ENCODE measurements around the gene XPR1. TPM values are rescaled to one million over a fixed set of nuclear protein-coding genes. Genes with fewer than 3 reads are reported as not detected.

XPR1 gene
- total and polyA plus RNA-seq, 2 donors (not counting 1 experiment from before 2014, with no cell fraction given) = 2.8 to 22.3 TPM

- H2AFZ ChIP-seq (ENCODE audit: insufficient read depth, low read depth, low read length, poor library complexity, severe bottlenecking) = no peak overlapping the region
- no peak for TF ChIP-seq EZH2 (IDR thresholded peaks at IDR 0.05; ENCODE audit: borderline replicate concordance, insufficient read depth, low read depth, low read length, poor library complexity, severe bottlenecking)
- no peak for TF ChIP-seq CTCF (IDR thresholded peaks at IDR 0.05)
- peaks cover 8% of the 10 kb centered on the region for H3K9me3 Mint-ChIP-seq (ENCODE audit: insufficient read depth)
- no peak overlapping the region for H3K27ac Mint-ChIP-seq
- no peak overlapping the region for H3K9ac ChIP-seq (ENCODE audit: low read length)
- H3K4me1 Mint-ChIP-seq = no peaks in the 10 kb centered on the region
- no peak for DNase-seq
- H3K4me3 ChIP-seq (ENCODE audit: control extremely low read depth in 1 of 5, extremely low read depth in 1 of 5, insufficient read depth in 1 of 5, low read depth in 2 of 5, low read length in 4 of 5) = no peak overlapping the region
- H4K20me1 ChIP-seq (ENCODE audit: control insufficient read depth, insufficient read depth, low read length, poor library complexity, severe bottlenecking) = no peaks in the 10 kb centered on the region
- intact Hi-C loops (cut with micrococcal nuclease) = no loop called here
- WGBS (ENCODE audit: insufficient coverage) = 100% methylated on average over 6 of the region's 6 CpGs
- H3K27me3 ChIP-seq (replicated peaks in 1 of 4; ENCODE audit: control extremely low read depth in 1 of 4, control insufficient read depth in 3 of 4, insufficient read depth in 4 of 4, low read length in 3 of 4) = no peaks in the 10 kb centered on the region
- no peak for ATAC-seq (ENCODE audit: low read depth)
- H3K4me2 ChIP-seq (replicated peaks; ENCODE audit: low read depth, low read length, poor library complexity, severe bottlenecking) = no peak overlapping the region
- H3K4me3 Mint-ChIP-seq = no peak overlapping the region
- ChIA-PET POLR2A (no interaction called here), CTCF (no interaction called here)
- H3K4me1 ChIP-seq (ENCODE audit: control insufficient read depth in 2 of 2, insufficient read depth in 2 of 2, low read length in 2 of 2) = no peaks in the 10 kb centered on the region
- H3K9me3 ChIP-seq (ENCODE audit: control extremely low read depth in 1 of 3, control insufficient read depth in 2 of 3, insufficient read depth in 1 of 3, low read length in 2 of 3) = peaks cover 0 to 4% (median 2%) of the 10 kb centered on the region in 3 donors
- H3K27me3 Mint-ChIP-seq = no peaks in the 10 kb centered on the region
- H3K79me2 ChIP-seq (ENCODE audit: control insufficient read depth, insufficient read depth, low read length) = no peaks in the 10 kb centered on the region
- H3K36me3 ChIP-seq (replicated peaks in 1 of 2; ENCODE audit: control extremely low read depth in 1 of 2, control insufficient read depth in 1 of 2, extremely low read depth in 1 of 2, insufficient read depth in 2 of 2, low read length in 1 of 2) = peaks cover 8% of the 10 kb centered on the region in 2 experiments
- H3K27ac ChIP-seq (ENCODE audit: low read length in 2 of 2) = no peak overlapping the region
Measured at GRCh38 chr1:180836449-180836848, 204.6 kb downstream of the XPR1 start.

GRCh38 chr1:180837020-180837419, 205.2 kb downstream of the XPR1 start:
- H3K9ac ChIP-seq (ENCODE audit: low read length) = no peak overlapping the region
- H3K4me3 Mint-ChIP-seq = no peak overlapping the region
- intact Hi-C loops (cut with micrococcal nuclease) = no loop called here
- peaks cover 8% of the 10 kb centered on the region for H3K9me3 Mint-ChIP-seq (ENCODE audit: insufficient read depth)
- no peaks in the 10 kb centered on the region for H4K20me1 ChIP-seq (ENCODE audit: control insufficient read depth, insufficient read depth, low read length, poor library complexity, severe bottlenecking)
- WGBS (ENCODE audit: insufficient coverage) = no CpG with 5 or more reads among the region's 3 CpGs
- H3K27me3 ChIP-seq (replicated peaks in 1 of 4; ENCODE audit: control extremely low read depth in 1 of 4, control insufficient read depth in 3 of 4, insufficient read depth in 4 of 4, low read length in 3 of 4) = no peaks in the 10 kb centered on the region
- no peaks in the 10 kb centered on the region for H3K4me1 ChIP-seq (ENCODE audit: control insufficient read depth in 2 of 2, insufficient read depth in 2 of 2, low read length in 2 of 2)
- peaks cover 0 to 4% (median 2%) of the 10 kb centered on the region in 3 donors for H3K9me3 ChIP-seq (ENCODE audit: control extremely low read depth in 1 of 3, control insufficient read depth in 2 of 3, insufficient read depth in 1 of 3, low read length in 2 of 3)
- TF ChIP-seq EZH2 (IDR thresholded peaks at IDR 0.05; ENCODE audit: borderline replicate concordance, insufficient read depth, low read depth, low read length, poor library complexity, severe bottlenecking) = no peak
- no peak for TF ChIP-seq CTCF (IDR thresholded peaks at IDR 0.05)
- no peak overlapping the region for H3K4me3 ChIP-seq (ENCODE audit: control extremely low read depth in 1 of 5, extremely low read depth in 1 of 5, insufficient read depth in 1 of 5, low read depth in 2 of 5, low read length in 4 of 5)
- CTCF ChIA-PET = no interaction called here
- H3K27ac ChIP-seq (ENCODE audit: low read length in 2 of 2) = no peak overlapping the region
- H3K4me1 Mint-ChIP-seq = no peaks in the 10 kb centered on the region
- H3K36me3 ChIP-seq (replicated peaks in 1 of 2; ENCODE audit: control extremely low read depth in 1 of 2, control insufficient read depth in 1 of 2, extremely low read depth in 1 of 2, insufficient read depth in 2 of 2, low read length in 1 of 2) = peaks cover 8% of the 10 kb centered on the region in 2 experiments
- ATAC-seq (ENCODE audit: low read depth) (no peak), DNase-seq (no peak)
- no peak overlapping the region for H2AFZ ChIP-seq (ENCODE audit: insufficient read depth, low read depth, low read length, poor library complexity, severe bottlenecking)
- H3K27ac Mint-ChIP-seq = no peak overlapping the region
- no peaks in the 10 kb centered on the region for H3K27me3 Mint-ChIP-seq
- POLR2A ChIA-PET = no interaction called here
- H3K4me2 ChIP-seq (replicated peaks; ENCODE audit: low read depth, low read length, poor library complexity, severe bottlenecking) = no peak overlapping the region
- H3K79me2 ChIP-seq (ENCODE audit: control insufficient read depth, insufficient read depth, low read length) = no peaks in the 10 kb centered on the region

Data from B cell (primary cell).